GM12878 (cell line): Measurements from ENCODE around the gene NPM1. TPM values are rescaled to one million over a fixed set of nuclear protein-coding genes. Genes with fewer than 3 reads are reported as not detected.
"Not testable (repeated sequence)": the region's sequence is repeated elsewhere in the genome, so short reads cannot be mapped to it uniquely, and the experiment has no call there.

Source experiments
- ATAC-seq: fragments of 200-7000 bp; cut with Tn5 transposase; 3 replicates; pipeline ENCODE4 v1.9.1; 2020; ENCODE audit warnings: mild to moderate bottlenecking, moderate library complexity
- BruUV-seq: library from RNA; stranded (reverse); fragments of 400-500 nt; replicated peaks from 2 replicates; lab custom pipeline; 2021; lab: Mats Ljungman, UMichigan
- CTCF ChIA-PET: fragments of 300-600 bp; sonication (Branson Sonifier 250); formaldehyde crosslinking; extraction: SDS; loops from one replicate; lab custom pipeline; 2021; ENCODE audit warnings: inconsistent platforms; lab: Yijun Ruan, JAX
- POLR2A ChIA-PET: fragments of 350-600 bp; formaldehyde crosslinking; extraction: SDS; loops from one replicate; lab custom pipeline; 2021; ENCODE audit warnings: inconsistent platforms; lab: Charles Lee
- RAD21 ChIA-PET: fragments of 300-600 bp; sonication (Branson Sonifier 250); formaldehyde crosslinking; loops from one replicate; lab custom pipeline; 2023; ENCODE audit warnings: antibody characterized with exemption; ENCODE audit not compliant: unreplicated experiment; lab: Charles Lee
- SMC1A ChIA-PET: fragments of 300-600 bp; sonication (Branson Sonifier 250); formaldehyde crosslinking; loops from one replicate; lab custom pipeline; 2023; ENCODE audit not compliant: unreplicated experiment, uncharacterized antibody; lab: Charles Lee
- DNase-seq: peaks from one replicate; pipeline ENCODE4 v3.0.0-alpha.2; 2011; ENCODE audit warnings: low read depth, low spot score
- FAIRE-seq: peaks from 3 replicates; lab custom pipeline; 2011; peaks lifted over from hg19 to GRCh38; lab: Jason Lieb, UNC
- H2AFZ ChIP-seq: 2 replicates; pipeline ENCODE4 v1.6.0; 2011; ENCODE audit warnings: low read depth, low read length, control low read depth; ENCODE audit not compliant: control insufficient read depth
- H3K27ac ChIP-seq: 2 replicates; pipeline ENCODE4 v1.5.1; 2011; ENCODE audit warnings: control low read depth; ENCODE audit not compliant: control insufficient read depth, insufficient read depth
- H3K27me3 ChIP-seq, 2 experiments: replicated peaks in 1 of 2; 2 replicates each; pipeline versions ENCODE4 v1.6.0 to v1.6.1; 2011; ENCODE audit warnings: low read length in 1 of 2; ENCODE audit not compliant: control insufficient read depth in 2 of 2, insufficient read depth in 2 of 2
- H3K36me3 ChIP-seq, 2 experiments: 2 replicates each; pipeline ENCODE4 v1.5.1; 2011; ENCODE audit warnings: low read length in 1 of 2; ENCODE audit not compliant: control insufficient read depth in 2 of 2, insufficient read depth in 2 of 2
- H3K4me1 ChIP-seq: 2 replicates; pipeline ENCODE4 v1.6.1; 2011; ENCODE audit warnings: mild to moderate bottlenecking, low read length, moderate library complexity, mixed read lengths; ENCODE audit not compliant: control insufficient read depth, insufficient read depth
- H3K4me2 ChIP-seq: 2 replicates; pipeline ENCODE4 v1.6.0; 2011; ENCODE audit warnings: control low read depth; ENCODE audit not compliant: control insufficient read depth, insufficient read depth
- H3K4me3 ChIP-seq: fragments of 200-600 bp; sonication (generic); 2 replicates; pipeline ENCODE4 v1.5.1; 2016
- H3K79me2 ChIP-seq: 2 replicates; pipeline ENCODE4 v1.6.0; 2011; ENCODE audit warnings: low read length; ENCODE audit not compliant: control insufficient read depth, insufficient read depth
- H3K9ac ChIP-seq: 2 replicates; pipeline ENCODE4 v1.8.0; 2011; ENCODE audit warnings: low read length, control low read depth, mixed read lengths; ENCODE audit not compliant: control insufficient read depth, insufficient read depth
- H3K9me3 ChIP-seq: replicated peaks from 3 replicates; pipeline ENCODE4 v1.5.1; 2011; ENCODE audit warnings: mild to moderate bottlenecking, low read length; ENCODE audit not compliant: control insufficient read depth, insufficient read depth
- H4K20me1 ChIP-seq: 2 replicates; pipeline ENCODE4 v1.6.0; 2011; ENCODE audit not compliant: control insufficient read depth, insufficient read depth
- CBX3 ChIP-seq: fragments of 200-600 bp; sonication (generic); IDR thresholded peaks from 2 replicates; pipeline ENCODE4 v1.6.1; 2016; ENCODE audit warnings: low read depth, borderline replicate concordance
- FOS ChIP-seq: IDR thresholded peaks from 3 replicates; pipeline ENCODE4 v1.6.1; 2011; ENCODE audit warnings: borderline replicate concordance; ENCODE audit not compliant: insufficient read length; ENCODE audit errors: extremely low read depth
- FOXM1 ChIP-seq: IDR thresholded peaks from 2 replicates; pipeline ENCODE4 v1.6.1; 2012; ENCODE audit warnings: low read depth, mild to moderate bottlenecking, inconsistent platforms, low read length, moderate library complexity
- HCFC1 ChIP-seq: fragments of 150-350 bp; IDR thresholded peaks from 2 replicates; pipeline ENCODE4 v1.6.1; 2014; ENCODE audit warnings: low read length
- HDGF ChIP-seq: fragments of 450-650 bp; IDR thresholded peaks from 2 replicates; pipeline ENCODE4 v1.6.1; 2016; ENCODE audit warnings: antibody characterized with exemption
- JUNB ChIP-seq: IDR thresholded peaks from 2 replicates; pipeline ENCODE4 v1.6.1; 2016; ENCODE audit warnings: antibody characterized with exemption, mild to moderate bottlenecking
- KAT2A ChIP-seq: conservative IDR thresholded peaks from 2 replicates; pipeline ENCODE4 v1.6.1; 2011; ENCODE audit warnings: low read depth, low read length; ENCODE audit not compliant: control insufficient read depth
- NFIC ChIP-seq: IDR thresholded peaks from 2 replicates; pipeline ENCODE4 v1.6.1; 2012; ENCODE audit warnings: low read depth, mild to moderate bottlenecking, inconsistent platforms, low read length, moderate library complexity
- NRF1 ChIP-seq: conservative IDR thresholded peaks from 2 replicates; pipeline ENCODE4 v1.6.1; 2011; ENCODE audit warnings: mild to moderate bottlenecking, low read depth, low read length, improper control_type of control experiment
- RCOR1 ChIP-seq: conservative IDR thresholded peaks from 2 replicates; pipeline ENCODE4 v1.6.1; 2012; ENCODE audit warnings: low read depth, low read length, improper control_type of control experiment
- SUPT20H ChIP-seq: IDR thresholded peaks from 2 replicates; pipeline ENCODE4 v1.6.1; 2011; ENCODE audit warnings: low read depth, mild to moderate bottlenecking, low read length, moderate library complexity, borderline replicate concordance; ENCODE audit not compliant: control insufficient read depth
- TBL1XR1 ChIP-seq: IDR thresholded peaks from 2 replicates; pipeline ENCODE4 v1.6.1; 2012; ENCODE audit warnings: low read depth, low read length, improper control_type of control experiment
- ZNF217 ChIP-seq: fragments of 450-650 bp; IDR thresholded peaks from 2 replicates; pipeline ENCODE4 v1.6.1; 2017; ENCODE audit warnings: antibody characterized with exemption, mild to moderate bottlenecking
- ZNF24 ChIP-seq: fragments of 450-650 bp; IDR thresholded peaks from 2 replicates; pipeline ENCODE4 v1.6.1; 2017; ENCODE audit warnings: antibody characterized with exemption, mild to moderate bottlenecking
- WGBS: methylation state at CpG from one replicate; pipeline ENCODE4 v1.1.6; 2016; ENCODE audit warnings: low lambda C conversion rate; ENCODE audit not compliant: insufficient replicate concordance, insufficient coverage; ENCODE audit errors: missing lambda C conversion rate; 5-methylcytosine and 5-hydroxymethylcytosine counted together
- in situ Hi-C: fragments of 300-500 bp; cut with MboI; formaldehyde crosslinking; loops from 9 replicates; pipeline ENCODE4 v1.14.3; 2018; ENCODE audit warnings: mixed read lengths
- intact Hi-C: fragments of 100-400 bp; cut with micrococcal nuclease; formaldehyde crosslinking; loops from one replicate; pipeline ENCODE4 v1.14.2; 2022; ENCODE audit not compliant: unreplicated experiment
- polyA plus RNA-seq, 11 experiments: library from polyadenylated mRNA; depleted of rRNA in 4 of 11; unstranded in 6 of 11; stranded (reverse) in 5 of 11; fragments of >200 nt; fragmentation: Nextera tagmentation in 4 of 11; fragmentation: Illumina TruSeq in 1 of 11; extraction: Ambion mirVana in 4 of 11; extraction: Trizol in 1 of 11; gene quantifications; 1 replicate in 1 of 11; 2 replicates in 10 of 11; pipeline versions ENCODE4 v1.2.1 to v1.2.3, GENCODE V29; 2011 to 2016; ENCODE audit warnings: inconsistent platforms in 2 of 11, missing spikeins in 2 of 11, low read depth in 1 of 11
- total RNA-seq, 4 experiments: library from RNA; depleted of rRNA in 3 of 4; stranded (reverse); fragments of >200 nt in 3 of 4; fragmentation: Illumina TruSeq in 1 of 4; extraction: Trizol in 1 of 4; gene quantifications; 2 replicates each; pipeline versions ENCODE4 v1.2.1 to v1.2.3, GENCODE V29; 2013 to 2021
- TF ChIP-seq, protein P1 (sequence below), 3 experiments: IDR thresholded peaks in 2 of 3; conservative IDR thresholded peaks in 1 of 3; 2 replicates each; pipeline ENCODE4 v1.5.1; 2011; ENCODE audit warnings: low read depth in 3 of 3, low read length in 3 of 3, mild to moderate bottlenecking in 3 of 3, control low read depth in 2 of 3, moderate library complexity in 2 of 3, inconsistent platforms in 1 of 3, mixed read lengths in 1 of 3; ENCODE audit not compliant: control insufficient read depth in 2 of 3, insufficient read depth in 1 of 3; ENCODE audit errors: extremely low read depth in 1 of 3

NPM1 gene
- total and polyA plus RNA-seq, 10 of the 15 experiments (the other 5 are each of a cell fraction or from before 2014, with no cell fraction given) = 1,843 to 5,466 (median 2,866) TPM

DNA sequence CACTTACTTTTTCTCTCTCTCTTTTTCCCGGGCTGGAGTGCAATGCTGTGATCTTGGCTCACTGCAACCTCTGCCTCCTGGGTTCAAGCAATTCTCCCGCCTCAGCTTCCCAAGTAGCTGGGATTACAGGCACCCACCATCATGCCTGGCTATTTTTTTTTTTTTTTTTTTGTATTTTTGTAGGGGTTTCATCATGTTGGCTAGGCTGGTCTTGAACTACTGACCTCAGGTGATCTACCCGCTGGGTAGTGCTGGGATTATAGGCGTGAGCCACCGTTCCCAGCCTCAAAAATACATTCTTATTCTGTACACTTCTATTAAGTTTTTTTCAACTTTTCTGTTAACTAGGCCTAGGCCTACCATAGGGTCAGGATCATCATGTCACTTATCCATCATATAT, 26.3 kb downstream of the NPM1 start:
- POLR2A ChIA-PET, H3K9ac ChIP-seq, ATAC-seq, RAD21 ChIA-PET, H3K27ac ChIP-seq, H4K20me1 ChIP-seq, H3K4me1 ChIP-seq, DNase-seq, H3K4me2 ChIP-seq, H2AFZ ChIP-seq, BruUV-seq, H3K4me3 ChIP-seq, H3K27me3 ChIP-seq, H3K79me2 ChIP-seq, SMC1A ChIA-PET, H3K9me3 ChIP-seq, FAIRE-seq: not testable (repeated sequence)
- CTCF ChIA-PET = interaction anchor here (0.9 to 1.2 kb wide), 2 partner anchors 8 to 17 kb away, joined by 3 read pairs; no protein-coding TSS in a partner anchor
- in situ Hi-C loops (loop anchor here (25.0 kb wide), 1 partner anchor 873 kb away; the partner anchor contains the start of gene UBTD2), intact Hi-C loops (loop anchor here (1.0 to 10.0 kb wide), 2 partner anchors 43 to 591 kb away; partner anchors contain the start of gene FBXW11)
- H3K36me3 ChIP-seq = peaks cover 6 to 18% of the 10 kb centered on the region in 2 experiments
- WGBS = 61% methylated on average over 5 of the region's 5 CpGs

DNA sequence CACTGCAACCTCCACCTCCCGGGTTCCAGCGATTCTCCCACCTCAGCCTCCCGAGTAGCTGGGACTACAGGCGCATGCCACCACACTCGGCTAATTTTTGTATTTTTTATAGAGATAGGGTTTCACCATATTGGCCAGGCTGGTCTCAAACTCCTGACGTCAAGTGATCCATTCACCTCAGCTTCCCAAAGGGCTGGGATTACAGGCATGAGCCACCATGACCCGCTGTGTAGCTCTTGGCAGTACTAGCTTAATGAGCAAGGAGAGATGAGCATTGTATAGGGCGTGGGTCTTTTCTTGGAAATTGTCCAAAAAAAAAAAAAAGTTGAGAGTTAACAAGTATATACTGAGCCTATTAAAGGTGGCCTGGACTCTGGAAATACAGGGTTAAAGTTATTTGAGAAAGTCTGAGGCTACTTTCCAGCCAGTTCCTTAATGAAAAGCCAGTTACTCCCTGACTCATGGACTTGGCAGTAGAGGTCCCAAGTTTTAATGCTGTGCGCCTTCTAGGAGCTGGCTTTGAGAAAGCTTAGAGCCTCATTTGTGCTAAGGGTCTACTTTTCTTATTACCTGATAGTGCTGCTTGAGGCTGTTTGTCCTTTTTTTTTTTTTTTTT, 27.6 kb downstream of the NPM1 start:
- DNase-seq = no peak
- Histone ChIP-seq H3K27me3 (0 out of 4 replicates have a peak, but pooled peaks cover 0 to under 1% of the 10 kb centered on the region in 2 experiments), H3K36me3 (peaks cover 6 to 7% of the 10 kb centered on the region in 2 experiments), H4K20me1 (no peaks in the 10 kb centered on the region), H2AFZ (no peak overlapping the region), H3K9me3 (no peaks in the 10 kb centered on the region), H3K4me1 (peaks cover 7% of the 10 kb centered on the region), H3K9ac (no peak overlapping the region), H3K27ac (no peak overlapping the region), H3K79me2 (no peaks in the 10 kb centered on the region), H3K4me2 (no peak overlapping the region), H3K4me3 (no peak overlapping the region)
- in situ Hi-C loops = loop anchor here (5.0 to 25.0 kb wide), 3 partner anchors 492 to 872 kb away; partner anchors contain the start of gene UBTD2
- ChIA-PET RAD21 (no interaction called here), SMC1A (interaction anchor here (0.6 kb wide), 1 partner anchor 14 kb away, joined by 3 read pairs; no protein-coding TSS in a partner anchor), CTCF (interaction anchor here (1.0 kb wide), 1 partner anchor 22 kb away, joined by 4 read pairs; no protein-coding TSS in a partner anchor), POLR2A (interaction anchor here (0.6 kb wide), 1 partner anchor 462 kb away, joined by 3 read pairs; no protein-coding TSS in a partner anchor)
- ATAC-seq = no peak
- TF ChIP-seq FOXM1 (no peak), HDGF (no peak), CBX3 (no peak), NFIC (no peak), ZNF217 (no peak), NRF1 (no peak), ZNF24 (no peak), TBL1XR1 (no peak), KAT2A (no peak), HCFC1 (no peak), RCOR1 (no peak), FOS (no peak), SUPT20H (no peak), JUNB (no peak)
- TF ChIP-seq, protein P1, sequence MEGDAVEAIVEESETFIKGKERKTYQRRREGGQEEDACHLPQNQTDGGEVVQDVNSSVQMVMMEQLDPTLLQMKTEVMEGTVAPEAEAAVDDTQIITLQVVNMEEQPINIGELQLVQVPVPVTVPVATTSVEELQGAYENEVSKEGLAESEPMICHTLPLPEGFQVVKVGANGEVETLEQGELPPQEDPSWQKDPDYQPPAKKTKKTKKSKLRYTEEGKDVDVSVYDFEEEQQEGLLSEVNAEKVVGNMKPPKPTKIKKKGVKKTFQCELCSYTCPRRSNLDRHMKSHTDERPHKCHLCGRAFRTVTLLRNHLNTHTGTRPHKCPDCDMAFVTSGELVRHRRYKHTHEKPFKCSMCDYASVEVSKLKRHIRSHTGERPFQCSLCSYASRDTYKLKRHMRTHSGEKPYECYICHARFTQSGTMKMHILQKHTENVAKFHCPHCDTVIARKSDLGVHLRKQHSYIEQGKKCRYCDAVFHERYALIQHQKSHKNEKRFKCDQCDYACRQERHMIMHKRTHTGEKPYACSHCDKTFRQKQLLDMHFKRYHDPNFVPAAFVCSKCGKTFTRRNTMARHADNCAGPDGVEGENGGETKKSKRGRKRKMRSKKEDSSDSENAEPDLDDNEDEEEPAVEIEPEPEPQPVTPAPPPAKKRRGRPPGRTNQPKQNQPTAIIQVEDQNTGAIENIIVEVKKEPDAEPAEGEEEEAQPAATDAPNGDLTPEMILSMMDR (IDR thresholded peaks at IDR 0.05 in 2 of 3, conservative IDR thresholded peaks at IDR 0.05 in 1 of 3; ENCODE audit: control insufficient read depth in 2 of 3, extremely low read depth in 1 of 3, insufficient read depth in 1 of 3, low read depth in 3 of 3, low read length in 3 of 3) = no peak
- no peak for FAIRE-seq
- intact Hi-C loops = loop anchor here (5.0 to 10.0 kb wide), 2 partner anchors 437 to 590 kb away; partner anchors contain the start of gene FBXW11
- BruUV-seq = no TSS peak
- WGBS = 73% methylated on average over 9 of the region's 9 CpGs
